Measurements from ENCODE around the gene NCMAP. TPM values are rescaled to one million over a fixed set of nuclear protein-coding genes. Genes with fewer than 3 reads are reported as not detected.
A peak's percentile ranks its signal among the peaks of the same experiment; 100 is the strongest.

Gene NCMAP
- total and polyA plus RNA-seq, 2 of the 4 experiments (the other 2 are of a cell fraction): not detected

DNA sequence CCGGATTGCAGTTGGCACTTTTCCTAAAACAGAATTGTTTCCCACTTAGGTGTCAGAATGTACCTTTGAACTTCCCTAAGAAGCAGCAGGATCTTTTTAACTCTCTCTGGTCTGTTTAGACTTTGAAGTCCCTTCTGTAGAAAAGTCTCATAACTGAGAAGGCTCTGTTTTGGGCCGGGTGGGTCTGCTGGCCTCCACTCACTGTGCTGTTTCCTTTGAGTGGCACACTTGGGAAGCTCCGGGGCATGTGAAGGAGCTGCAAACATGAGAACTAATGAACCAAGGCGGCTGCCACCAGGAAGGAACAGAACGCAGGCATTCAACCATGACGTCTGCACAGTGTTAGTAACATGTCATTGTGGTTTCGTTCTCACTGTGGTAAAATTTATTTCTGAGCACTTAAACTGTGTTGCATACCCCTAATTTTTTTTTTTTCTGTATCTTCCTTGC, 19.5 kb upstream of the NCMAP start:
- H2AK5ac ChIP-seq (ENCODE audit: low read depth, low read length): no peak overlapping the region
- no peak overlapping the region for H4K5ac ChIP-seq (ENCODE audit: low read depth, low read length)
- no peak overlapping the region for H3K23ac ChIP-seq (ENCODE audit: low read depth, low read length)
- DNase-seq (peak; percentile 71), ATAC-seq (ENCODE audit: low read depth) (no peak)
- no peak overlapping the region for H3K56ac ChIP-seq (ENCODE audit: extremely low read depth, insufficient read depth, low read length)
- H3K27me3 ChIP-seq (ENCODE audit: control insufficient read depth, insufficient read depth, low read length): no peaks in the 10 kb centered on the region
- H2BK5ac ChIP-seq (ENCODE audit: low read depth, low read length, poor library complexity, severe bottlenecking): no peak overlapping the region
- no peak overlapping the region for H3K27ac ChIP-seq (ENCODE audit: insufficient read depth, low read length)
- CTCF ChIA-PET: interaction anchor here (0.6 to 0.8 kb wide), 2 partner anchors 9 to 215 kb away, joined by 3 to 6 read pairs; no protein-coding TSS in a partner anchor
- no peak overlapping the region for H3K4ac ChIP-seq (ENCODE audit: low read depth, low read length)
- TF ChIP-seq SMC3 (IDR thresholded peaks at IDR 0.05; ENCODE audit: low read depth, low read length) (no peak), MAFK (IDR thresholded peaks at IDR 0.05; ENCODE audit: low read depth, low read length) (no peak), FOS (IDR thresholded peaks at IDR 0.05; ENCODE audit: low read depth, low read length) (no peak), CHD1 (IDR thresholded peaks at IDR 0.05; ENCODE audit: low read depth, low read length) (no peak), RFX5 (IDR thresholded peaks at IDR 0.05; ENCODE audit: low read depth, low read length) (no peak), MAZ (IDR thresholded peaks at IDR 0.05; ENCODE audit: borderline replicate concordance, low read depth, low read length) (no peak), CEBPB (IDR thresholded peaks at IDR 0.05; ENCODE audit: low read depth, low read length) (no peak), MXI1 (IDR thresholded peaks at IDR 0.05; ENCODE audit: borderline replicate concordance, low read depth, low read length) (no peak)
- TF ChIP-seq, protein P1, sequence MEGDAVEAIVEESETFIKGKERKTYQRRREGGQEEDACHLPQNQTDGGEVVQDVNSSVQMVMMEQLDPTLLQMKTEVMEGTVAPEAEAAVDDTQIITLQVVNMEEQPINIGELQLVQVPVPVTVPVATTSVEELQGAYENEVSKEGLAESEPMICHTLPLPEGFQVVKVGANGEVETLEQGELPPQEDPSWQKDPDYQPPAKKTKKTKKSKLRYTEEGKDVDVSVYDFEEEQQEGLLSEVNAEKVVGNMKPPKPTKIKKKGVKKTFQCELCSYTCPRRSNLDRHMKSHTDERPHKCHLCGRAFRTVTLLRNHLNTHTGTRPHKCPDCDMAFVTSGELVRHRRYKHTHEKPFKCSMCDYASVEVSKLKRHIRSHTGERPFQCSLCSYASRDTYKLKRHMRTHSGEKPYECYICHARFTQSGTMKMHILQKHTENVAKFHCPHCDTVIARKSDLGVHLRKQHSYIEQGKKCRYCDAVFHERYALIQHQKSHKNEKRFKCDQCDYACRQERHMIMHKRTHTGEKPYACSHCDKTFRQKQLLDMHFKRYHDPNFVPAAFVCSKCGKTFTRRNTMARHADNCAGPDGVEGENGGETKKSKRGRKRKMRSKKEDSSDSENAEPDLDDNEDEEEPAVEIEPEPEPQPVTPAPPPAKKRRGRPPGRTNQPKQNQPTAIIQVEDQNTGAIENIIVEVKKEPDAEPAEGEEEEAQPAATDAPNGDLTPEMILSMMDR (conservative IDR thresholded peaks at IDR 0.05; ENCODE audit: low read depth, low read length): no peak
- TF ChIP-seq, protein P2, sequence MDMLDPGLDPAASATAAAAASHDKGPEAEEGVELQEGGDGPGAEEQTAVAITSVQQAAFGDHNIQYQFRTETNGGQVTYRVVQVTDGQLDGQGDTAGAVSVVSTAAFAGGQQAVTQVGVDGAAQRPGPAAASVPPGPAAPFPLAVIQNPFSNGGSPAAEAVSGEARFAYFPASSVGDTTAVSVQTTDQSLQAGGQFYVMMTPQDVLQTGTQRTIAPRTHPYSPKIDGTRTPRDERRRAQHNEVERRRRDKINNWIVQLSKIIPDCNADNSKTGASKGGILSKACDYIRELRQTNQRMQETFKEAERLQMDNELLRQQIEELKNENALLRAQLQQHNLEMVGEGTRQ (IDR thresholded peaks at IDR 0.05; ENCODE audit: low read depth, low read length): no peak
- no TSS peak for BruUV-seq (replicated peaks)
- H4K91ac ChIP-seq (ENCODE audit: insufficient read depth, low read depth, low read length): no peak overlapping the region
- H3K4me3 ChIP-seq (ENCODE audit: insufficient read depth, low read depth, low read length): no peak overlapping the region
- H4K8ac ChIP-seq (ENCODE audit: low read depth in 2 of 2, low read length in 2 of 2): no peak overlapping the region
- H2AFZ ChIP-seq (replicated peaks; ENCODE audit: low read length, poor library complexity): no peak overlapping the region
- peaks cover 2% of the 10 kb centered on the region for H3K4me1 ChIP-seq (ENCODE audit: control insufficient read depth, insufficient read depth, low read length)
- no peak overlapping the region for H3K9ac ChIP-seq (ENCODE audit: low read depth, low read length)
- WGBS, 2 experiments (ENCODE audit: extremely low coverage in 2 of 2, insufficient read length in 1 of 2): 55% methylated on average over 4 of the region's 7 CpGs; no CpG with 5 or more reads in 1 of the 2 experiments
- H4K20me1 ChIP-seq (ENCODE audit: insufficient read depth, low read length): no peaks in the 10 kb centered on the region
- no peaks in the 10 kb centered on the region for H3K79me1 ChIP-seq (ENCODE audit: low read depth in 1 of 2, low read length in 2 of 2)
- peak overlapping the region; percentile 51; the same call in 1 of the 2 replicates for H3K14ac ChIP-seq (replicated peaks; ENCODE audit: low read depth, low read length)
- in situ Hi-C loops (cut with MboI; ENCODE audit: low sequenced_read_pairs) (no loop called here), dilution Hi-C loops (cut with HindIII; ENCODE audit: low sequenced_read_pairs, unreplicated experiment) (no loop called here), intact Hi-C loops (cut with micrococcal nuclease) (loop anchor here (1.0 kb wide), 1 partner anchor 47 kb away; no protein-coding TSS in a partner anchor)
- POLR2A ChIA-PET (ENCODE audit: unreplicated experiment): no interaction called here
- H2AK9ac ChIP-seq (replicated peaks; ENCODE audit: low read depth, low read length, poor library complexity): no peak overlapping the region
- H3K4me2 ChIP-seq (ENCODE audit: low read depth, low read length): no peak overlapping the region
- H3K9me1 ChIP-seq (ENCODE audit: insufficient read depth, low read length): peaks cover under 1% of the 10 kb centered on the region; the same call in 1 of the 2 replicates
- no peak overlapping the region for H2BK20ac ChIP-seq (ENCODE audit: low read depth, low read length)
- no peak overlapping the region for H2BK120ac ChIP-seq (ENCODE audit: low read depth, low read length)
- H3K9me3 ChIP-seq (ENCODE audit: control insufficient read depth, insufficient read depth, low read length): no peaks in the 10 kb centered on the region
- H3K36me3 ChIP-seq (ENCODE audit: control insufficient read depth, insufficient read depth, low read length): peaks cover 2% of the 10 kb centered on the region; the same call in 1 of the 2 replicates
- no peak overlapping the region for H3K18ac ChIP-seq (ENCODE audit: low read depth, low read length)
- no peak overlapping the region for H2BK15ac ChIP-seq (ENCODE audit: low read depth, low read length)
